HepG2 (cell line): ENCODE results near the gene COPS6. TPM values are rescaled to one million over a fixed set of nuclear protein-coding genes. Genes with fewer than 3 reads are reported as not detected.

Source experiments
- CBX2 ChIP-seq, 2 experiments: fragments of 200-600 bp in 1 of 2; sonication (generic); formaldehyde crosslinking in 1 of 2; IDR thresholded peaks; 2 replicates each; pipeline versions ENCODE4 v1.7.0 to v1.8.1; 2018 to 2022; ENCODE audit warnings: low read depth in 2 of 2, low read length in 1 of 2, mild to moderate bottlenecking in 1 of 2, missing genetic modification reagents in 1 of 2
- CC2D1A ChIP-seq: sonication (generic); formaldehyde crosslinking; IDR thresholded peaks from 2 replicates; pipeline ENCODE4 v1.8.1; 2023; ENCODE audit warnings: mild to moderate bottlenecking, missing genetic modification reagents
- CEBPG ChIP-seq: IDR thresholded peaks from 2 replicates; pipeline ENCODE4 v1.6.1; 2016
- FOXA1 ChIP-seq, 2 experiments: fragments of 450-650 bp in 1 of 2; sonication (generic) in 1 of 2; formaldehyde crosslinking in 1 of 2; IDR thresholded peaks; 2 replicates each; pipeline versions ENCODE4 v1.4.0 to v1.6.1; 2016 to 2020; ENCODE audit warnings: missing genetic modification reagents in 1 of 2
- FOXA3 ChIP-seq: IDR thresholded peaks from 2 replicates; pipeline ENCODE4 v1.6.1; 2016; ENCODE audit warnings: missing genetic modification reagents, missing compliant biosample characterization
- GATAD1 ChIP-seq: IDR thresholded peaks from 2 replicates; pipeline ENCODE4 v1.6.1; 2016; ENCODE audit warnings: missing genetic modification reagents, missing compliant biosample characterization
- HNRNPH1 ChIP-seq: fragments of 200-400 bp; formaldehyde crosslinking; optimal IDR thresholded peaks from 2 replicates; pipeline ENCODE3; 2017; ENCODE audit warnings: mild to moderate bottlenecking, low read depth, low read length
- IRX3 ChIP-seq: sonication (generic); formaldehyde crosslinking; IDR thresholded peaks from 2 replicates; pipeline ENCODE4 v1.8.1; 2023; ENCODE audit warnings: mild to moderate bottlenecking, low read depth, missing genetic modification reagents, borderline replicate concordance
- ISX ChIP-seq: sonication (generic); formaldehyde crosslinking; conservative IDR thresholded peaks from 2 replicates; pipeline ENCODE4 v1.5.0; 2020; ENCODE audit warnings: missing genetic modification reagents
- MAZ ChIP-seq, 2 experiments: sonication (generic) in 1 of 2; formaldehyde crosslinking in 1 of 2; IDR thresholded peaks; 2 replicates each; pipeline versions ENCODE4 v1.5.0 to v1.6.1; 2012 to 2020; ENCODE audit warnings: low read depth in 2 of 2, mild to moderate bottlenecking in 2 of 2, borderline replicate concordance in 1 of 2, improper control_type of control experiment in 1 of 2, low read length in 1 of 2, missing genetic modification reagents in 1 of 2, moderate library complexity in 1 of 2
- PHF5A ChIP-seq: IDR thresholded peaks from one replicate; pipeline ENCODE4 v1.6.1; 2018; ENCODE audit warnings: low read depth, missing genetic modification reagents; ENCODE audit not compliant: unreplicated experiment
- SMARCE1 ChIP-seq: fragments of 450-650 bp; IDR thresholded peaks from 2 replicates; pipeline ENCODE4 v1.6.1; 2017; ENCODE audit warnings: borderline replicate concordance
- SOX13 ChIP-seq, 3 experiments: fragments of 450-650 bp in 1 of 3; sonication (generic) in 1 of 3; formaldehyde crosslinking in 1 of 3; IDR thresholded peaks in 2 of 3; conservative IDR thresholded peaks in 1 of 3; 2 replicates each; pipeline versions ENCODE4 v1.5.0 to v1.6.1; 2016 to 2020; ENCODE audit warnings: antibody characterized with exemption in 1 of 3, mild to moderate bottlenecking in 1 of 3, missing compliant biosample characterization in 1 of 3, missing genetic modification reagents in 1 of 3, moderate library complexity in 1 of 3
- STAT5B ChIP-seq: sonication (generic); formaldehyde crosslinking; IDR thresholded peaks from 2 replicates; pipeline ENCODE4 v1.4.0; 2020; ENCODE audit warnings: missing genetic modification reagents
- ZNF136 ChIP-seq: sonication (generic); formaldehyde crosslinking; IDR thresholded peaks from 2 replicates; pipeline ENCODE4 v1.8.1; 2022; ENCODE audit warnings: low read depth, mild to moderate bottlenecking, moderate library complexity, missing genetic modification reagents
- ZNF143 ChIP-seq: sonication (generic); formaldehyde crosslinking; IDR thresholded peaks from 2 replicates; pipeline ENCODE4 v1.4.0; 2020; ENCODE audit warnings: missing genetic modification reagents
- ZNF180 ChIP-seq: sonication (generic); formaldehyde crosslinking; IDR thresholded peaks from 2 replicates; pipeline ENCODE4 v1.4.0; 2020; ENCODE audit warnings: low read depth, missing genetic modification reagents, borderline replicate concordance
- ZNF251 ChIP-seq: sonication (generic); formaldehyde crosslinking; IDR thresholded peaks from 2 replicates; pipeline ENCODE4 v1.9.0; 2021; ENCODE audit warnings: mild to moderate bottlenecking, missing genetic modification reagents
- ZNF563 ChIP-seq: sonication (generic); formaldehyde crosslinking; IDR thresholded peaks from 2 replicates; pipeline ENCODE4 v1.8.0; 2022; ENCODE audit warnings: mild to moderate bottlenecking, moderate library complexity, missing genetic modification reagents
- ZNF644 ChIP-seq: IDR thresholded peaks from 2 replicates; pipeline ENCODE4 v1.6.1; 2016; ENCODE audit warnings: low read depth
- polyA plus RNA-seq, 8 experiments: library from polyadenylated mRNA; depleted of rRNA in 3 of 8; stranded (reverse) in 7 of 8; unstranded in 1 of 8; fragments of >200 nt; fragmentation: Illumina TruSeq in 4 of 8; extraction: Trizol in 4 of 8; gene quantifications; 2 replicates each; pipeline versions ENCODE4 v1.2.1 to v1.2.3, GENCODE V29; 2011 to 2016; ENCODE audit warnings: low read depth in 4 of 8, missing spikeins in 1 of 8, mixed read lengths in 1 of 8; ENCODE audit not compliant: insufficient read depth in 1 of 8
- total RNA-seq, 5 experiments: library from RNA; depleted of rRNA; stranded (reverse); fragments of >200 nt; fragmentation: Illumina TruSeq; extraction: Trizol; gene quantifications; 2 replicates each; pipeline ENCODE4 v1.2.3, GENCODE V29; 2016; ENCODE audit warnings: low read depth in 1 of 5
- TF ChIP-seq, protein P1 (sequence below), 2 experiments: fragments of 450-650 bp in 1 of 2; sonication (generic) in 1 of 2; formaldehyde crosslinking; IDR thresholded peaks; 2 replicates each; pipeline versions ENCODE4 v1.5.0 to v1.8.0; 2020 to 2022; ENCODE audit warnings: mild to moderate bottlenecking in 1 of 2, missing genetic modification reagents in 1 of 2
- TF ChIP-seq, protein P2 (sequence below): sonication (generic); formaldehyde crosslinking; IDR thresholded peaks from 2 replicates; pipeline ENCODE4 v1.8.0; 2022; ENCODE audit warnings: missing genetic modification reagents, low read depth, mild to moderate bottlenecking, borderline replicate concordance
- TF ChIP-seq, protein P3 (sequence below): sonication (generic); formaldehyde crosslinking; IDR thresholded peaks from 2 replicates; pipeline ENCODE4 v1.5.0; 2020; ENCODE audit warnings: mild to moderate bottlenecking, missing genetic modification reagents
- TF ChIP-seq, protein P4 (sequence below): sonication (generic); formaldehyde crosslinking; IDR thresholded peaks from 2 replicates; pipeline ENCODE4 v1.5.0; 2020; ENCODE audit warnings: missing genetic modification reagents

The COPS6 gene
- total and polyA plus RNA-seq, 2 of the 13 experiments (the other 11 are each of a cell fraction or from before 2014, with no cell fraction given) = 33.4 to 117 TPM

DNA sequence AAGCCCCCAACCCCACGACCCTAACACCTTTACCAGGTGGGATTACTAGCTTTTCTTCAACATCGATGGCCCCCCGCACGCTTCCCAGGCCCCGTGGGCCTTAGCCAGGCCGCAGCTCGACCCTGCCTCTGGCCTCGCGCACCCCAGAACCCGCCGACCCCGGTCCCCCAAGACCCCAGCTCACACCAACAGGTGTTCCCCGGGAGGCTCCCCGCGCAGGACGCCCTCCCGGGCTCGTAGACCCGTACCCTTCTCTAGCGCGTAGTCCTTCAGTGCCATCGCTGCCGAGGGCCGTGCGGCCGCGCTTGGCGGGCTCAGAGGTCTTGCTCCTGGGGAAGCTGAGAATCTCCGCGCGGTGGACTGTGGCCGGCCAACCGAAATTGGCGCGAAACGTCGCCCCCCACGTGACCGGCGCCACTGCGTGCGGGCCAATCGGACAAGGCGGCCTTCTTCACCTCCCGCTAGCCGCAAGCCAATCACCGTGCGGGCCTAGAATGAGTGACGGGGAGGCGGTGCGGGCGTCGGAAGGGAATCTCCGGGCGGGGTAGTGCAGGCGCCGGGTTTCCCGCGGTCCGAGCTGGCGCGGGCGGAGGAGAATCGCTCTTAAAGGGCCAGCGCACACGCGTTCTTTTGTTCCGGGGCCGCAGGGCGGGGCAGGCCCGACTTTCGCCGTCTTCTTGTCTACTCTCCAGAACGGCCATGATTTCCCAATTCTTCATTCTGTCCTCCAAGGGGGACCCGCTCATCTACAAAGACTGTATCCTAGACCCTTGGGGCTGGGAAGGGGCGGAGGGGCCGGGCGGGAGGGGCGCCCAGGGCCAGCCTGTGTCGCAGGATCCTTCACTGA is 12.5 kb downstream of the COPS6 start, which contains the start of the genes AP4M1 and MCM7 (continued):
- TF ChIP-seq, protein P1, sequence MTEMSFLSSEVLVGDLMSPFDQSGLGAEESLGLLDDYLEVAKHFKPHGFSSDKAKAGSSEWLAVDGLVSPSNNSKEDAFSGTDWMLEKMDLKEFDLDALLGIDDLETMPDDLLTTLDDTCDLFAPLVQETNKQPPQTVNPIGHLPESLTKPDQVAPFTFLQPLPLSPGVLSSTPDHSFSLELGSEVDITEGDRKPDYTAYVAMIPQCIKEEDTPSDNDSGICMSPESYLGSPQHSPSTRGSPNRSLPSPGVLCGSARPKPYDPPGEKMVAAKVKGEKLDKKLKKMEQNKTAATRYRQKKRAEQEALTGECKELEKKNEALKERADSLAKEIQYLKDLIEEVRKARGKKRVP (CRISPR knock-in tag; IDR thresholded peaks at IDR 0.05) = no peak
- peak; percentile 93 for TF ChIP-seq GATAD1 (CRISPR knock-in tag)
- no peak for TF ChIP-seq ZNF180 (CRISPR knock-in tag)
- TF ChIP-seq FOXA1 (IDR thresholded peaks at IDR 0.05) = no peak
- TF ChIP-seq FOXA1 (CRISPR knock-in tag; IDR thresholded peaks at IDR 0.05) = no peak
- TF ChIP-seq CEBPG (CRISPR knock-in tag) = no peak; the same call in 1 of the 2 replicates
- TF ChIP-seq SMARCE1 = no peak
- TF ChIP-seq ISX (CRISPR knock-in tag) = 0 out of 2 replicates have a peak, but pooled peaks have one; percentile 13
- TF ChIP-seq ZNF563 (CRISPR knock-in tag) = no peak; the same call in 1 of the 2 replicates
- no peak for TF ChIP-seq SOX13 (IDR thresholded peaks at IDR 0.05)
- TF ChIP-seq SOX13 (CRISPR knock-in tag; conservative IDR thresholded peaks at IDR 0.05 in 1 of 2, IDR thresholded peaks at IDR 0.05 in 1 of 2) = peak in 1 of 2 experiments; percentile 20; a peak in 1 of 4 replicates
- peak; percentile 89; the same call in 1 of the 2 replicates for TF ChIP-seq MAZ (IDR thresholded peaks at IDR 0.05; ENCODE audit: borderline replicate concordance, low read depth, low read length)
- peak; percentile 80; the same call in 1 of the 2 replicates for TF ChIP-seq MAZ (CRISPR knock-in tag; IDR thresholded peaks at IDR 0.05; ENCODE audit: low read depth)
- TF ChIP-seq FOXA3 (CRISPR knock-in tag) = no peak
- peak; percentile 37; the same call in 1 of the 2 replicates for TF ChIP-seq ZNF143 (CRISPR knock-in tag)
- no peak for TF ChIP-seq PHF5A
- no peak; the same call in 1 of the 2 replicates for TF ChIP-seq STAT5B (CRISPR knock-in tag)
- TF ChIP-seq HNRNPH1 = no peak
- TF ChIP-seq CC2D1A (CRISPR knock-in tag) = no peak
- no peak for TF ChIP-seq ZNF251 (CRISPR knock-in tag)
- TF ChIP-seq, protein P2, sequence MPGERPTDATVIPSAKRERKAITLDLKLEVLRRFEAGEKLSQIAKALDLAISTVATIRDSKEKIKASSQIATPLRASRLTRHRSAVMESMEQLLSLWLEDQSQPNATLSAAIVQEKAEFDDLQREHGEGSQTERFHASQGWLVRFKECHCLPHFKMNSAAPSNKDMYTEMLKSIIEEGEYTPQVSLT (CRISPR knock-in tag) = no peak
- TF ChIP-seq CBX2 (IDR thresholded peaks at IDR 0.05; ENCODE audit: low read depth, low read length) = no peak
- no peak for TF ChIP-seq CBX2 (CRISPR knock-in tag; IDR thresholded peaks at IDR 0.05; ENCODE audit: low read depth)
- no peak for TF ChIP-seq ZNF136 (CRISPR knock-in tag)
- no peak for TF ChIP-seq ZNF644 (CRISPR knock-in tag)
- TF ChIP-seq, protein P3, sequence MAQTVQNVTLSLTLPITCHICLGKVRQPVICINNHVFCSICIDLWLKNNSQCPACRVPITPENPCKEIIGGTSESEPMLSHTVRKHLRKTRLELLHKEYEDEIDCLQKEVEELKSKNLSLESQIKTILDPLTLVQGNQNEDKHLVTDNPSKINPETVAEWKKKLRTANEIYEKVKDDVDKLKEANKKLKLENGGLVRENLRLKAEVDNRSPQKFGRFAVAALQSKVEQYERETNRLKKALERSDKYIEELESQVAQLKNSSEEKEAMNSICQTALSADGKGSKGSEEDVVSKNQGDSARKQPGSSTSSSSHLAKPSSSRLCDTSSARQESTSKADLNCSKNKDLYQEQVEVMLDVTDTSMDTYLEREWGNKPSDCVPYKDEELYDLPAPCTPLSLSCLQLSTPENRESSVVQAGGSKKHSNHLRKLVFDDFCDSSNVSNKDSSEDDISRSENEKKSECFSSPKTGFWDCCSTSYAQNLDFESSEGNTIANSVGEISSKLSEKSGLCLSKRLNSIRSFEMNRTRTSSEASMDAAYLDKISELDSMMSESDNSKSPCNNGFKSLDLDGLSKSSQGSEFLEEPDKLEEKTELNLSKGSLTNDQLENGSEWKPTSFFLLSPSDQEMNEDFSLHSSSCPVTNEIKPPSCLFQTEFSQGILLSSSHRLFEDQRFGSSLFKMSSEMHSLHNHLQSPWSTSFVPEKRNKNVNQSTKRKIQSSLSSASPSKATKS (CRISPR knock-in tag) = no peak
- TF ChIP-seq IRX3 (CRISPR knock-in tag) = peak; percentile 84
- TF ChIP-seq, protein P4, sequence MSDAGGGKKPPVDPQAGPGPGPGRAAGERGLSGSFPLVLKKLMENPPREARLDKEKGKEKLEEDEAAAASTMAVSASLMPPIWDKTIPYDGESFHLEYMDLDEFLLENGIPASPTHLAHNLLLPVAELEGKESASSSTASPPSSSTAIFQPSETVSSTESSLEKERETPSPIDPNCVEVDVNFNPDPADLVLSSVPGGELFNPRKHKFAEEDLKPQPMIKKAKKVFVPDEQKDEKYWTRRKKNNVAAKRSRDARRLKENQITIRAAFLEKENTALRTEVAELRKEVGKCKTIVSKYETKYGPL (CRISPR knock-in tag) = no peak
